Neutrophil (primary cell): ENCODE results near the gene KRTAP5-8.

ENCODE experiments used
- H3K27ac ChIP-seq: fragments of 200-600 bp; sonication (generic); 2 replicates; pipeline ENCODE4 v1.5.1; 2016; ENCODE audit warnings: mild to moderate bottlenecking, moderate library complexity
- H3K27me3 ChIP-seq: fragments of 200-600 bp; sonication (generic); 2 replicates; pipeline ENCODE4 v1.6.0; 2016; ENCODE audit warnings: mild to moderate bottlenecking
- H3K36me3 ChIP-seq: fragments of 200-600 bp; sonication (generic); 2 replicates; pipeline ENCODE4 v1.5.1; 2017
- H3K4me1 ChIP-seq, 2 experiments: fragments of 200-600 bp in 1 of 2; sonication (generic) in 1 of 2; 1 replicate in 1 of 2; 2 replicates in 1 of 2; pipeline versions ENCODE4 v1.5.1 to v1.6.1; 2013 to 2016; ENCODE audit warnings: low read depth in 1 of 2, low read length in 1 of 2, mild to moderate bottlenecking in 1 of 2, moderate library complexity in 1 of 2; ENCODE audit not compliant: control insufficient read depth in 1 of 2, insufficient read depth in 1 of 2
- H3K4me3 ChIP-seq, 2 experiments: fragments of 200-600 bp in 1 of 2; sonication (generic) in 1 of 2; 1 replicate in 1 of 2; 2 replicates in 1 of 2; pipeline ENCODE4 v1.5.1; 2013 to 2016; ENCODE audit warnings: low read depth in 1 of 2, low read length in 1 of 2, mild to moderate bottlenecking in 1 of 2, moderate library complexity in 1 of 2
- H3K9me3 ChIP-seq: fragments of 200-600 bp; sonication (generic); 2 replicates; pipeline ENCODE4 v1.5.1; 2016
- TF ChIP-seq, protein P1 (sequence below): fragments of 200-600 bp; sonication (generic); IDR thresholded peaks from 2 replicates; pipeline ENCODE4 v1.5.1; 2016; ENCODE audit warnings: antibody characterized with exemption

KRTAP5-8 gene

DNA sequence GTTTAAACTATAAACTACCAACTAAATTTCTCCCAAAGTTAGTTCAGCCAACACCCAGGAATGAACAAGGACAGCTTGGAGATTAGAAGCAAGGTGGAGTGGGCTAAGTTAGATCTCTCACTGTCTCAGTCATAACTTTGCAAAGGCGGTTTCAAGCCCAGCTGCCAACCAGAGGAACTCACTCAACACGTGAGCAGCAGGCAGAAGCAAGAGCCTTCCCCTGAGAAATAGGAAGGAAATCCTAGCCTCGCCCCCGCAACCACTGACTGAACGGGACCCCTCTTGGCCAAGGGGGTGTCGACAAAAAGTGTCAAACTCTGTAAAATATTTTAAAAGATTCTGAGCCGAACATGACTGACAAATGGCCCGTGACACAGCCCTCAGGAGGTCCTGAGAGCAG, 6.0 kb downstream of the KRTAP5-8 start:
- no peaks in the 10 kb centered on the region for H3K4me1 ChIP-seq
- H3K27ac ChIP-seq: no peak overlapping the region
- H3K9me3 ChIP-seq: no peaks in the 10 kb centered on the region
- no peaks in the 10 kb centered on the region for H3K27me3 ChIP-seq
- no peaks in the 10 kb centered on the region for H3K36me3 ChIP-seq
- H3K4me3 ChIP-seq: no peak overlapping the region
- TF ChIP-seq, protein P1, sequence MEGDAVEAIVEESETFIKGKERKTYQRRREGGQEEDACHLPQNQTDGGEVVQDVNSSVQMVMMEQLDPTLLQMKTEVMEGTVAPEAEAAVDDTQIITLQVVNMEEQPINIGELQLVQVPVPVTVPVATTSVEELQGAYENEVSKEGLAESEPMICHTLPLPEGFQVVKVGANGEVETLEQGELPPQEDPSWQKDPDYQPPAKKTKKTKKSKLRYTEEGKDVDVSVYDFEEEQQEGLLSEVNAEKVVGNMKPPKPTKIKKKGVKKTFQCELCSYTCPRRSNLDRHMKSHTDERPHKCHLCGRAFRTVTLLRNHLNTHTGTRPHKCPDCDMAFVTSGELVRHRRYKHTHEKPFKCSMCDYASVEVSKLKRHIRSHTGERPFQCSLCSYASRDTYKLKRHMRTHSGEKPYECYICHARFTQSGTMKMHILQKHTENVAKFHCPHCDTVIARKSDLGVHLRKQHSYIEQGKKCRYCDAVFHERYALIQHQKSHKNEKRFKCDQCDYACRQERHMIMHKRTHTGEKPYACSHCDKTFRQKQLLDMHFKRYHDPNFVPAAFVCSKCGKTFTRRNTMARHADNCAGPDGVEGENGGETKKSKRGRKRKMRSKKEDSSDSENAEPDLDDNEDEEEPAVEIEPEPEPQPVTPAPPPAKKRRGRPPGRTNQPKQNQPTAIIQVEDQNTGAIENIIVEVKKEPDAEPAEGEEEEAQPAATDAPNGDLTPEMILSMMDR: no peak

DNA sequence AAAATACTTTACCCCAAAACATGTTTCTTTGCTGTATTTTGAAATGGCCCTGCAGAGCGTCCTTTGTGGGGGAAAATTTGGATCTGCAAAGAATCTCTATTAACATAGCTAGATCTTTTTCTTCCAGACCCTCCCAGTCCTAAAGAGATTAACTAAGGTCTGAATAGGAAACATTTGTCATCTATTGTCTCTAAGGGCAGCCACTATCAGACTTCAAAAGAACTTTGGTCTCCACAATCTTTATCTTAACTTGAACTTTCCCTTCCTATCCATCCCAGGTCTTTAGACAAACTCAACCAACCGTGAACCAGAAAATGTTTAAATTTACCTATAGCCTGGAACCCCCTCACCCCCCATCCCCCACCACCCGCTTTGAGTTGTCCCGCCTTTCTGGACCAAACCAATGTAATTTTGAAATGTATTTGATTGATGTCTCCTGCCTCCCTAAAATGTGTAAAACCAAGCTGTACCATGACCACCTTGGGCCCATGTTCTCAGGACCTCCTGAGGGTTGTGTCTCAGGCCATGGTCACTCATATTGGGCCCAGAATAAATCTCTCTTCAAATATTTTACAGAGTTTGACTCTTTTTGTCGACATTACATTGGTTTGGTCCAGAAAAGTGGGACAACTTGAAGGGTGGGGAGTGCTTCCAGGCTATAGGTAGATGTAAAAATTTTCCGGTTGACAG, 6.8 kb downstream of the KRTAP5-8 start:
- H3K27ac ChIP-seq: no peak overlapping the region
- H3K36me3 ChIP-seq: no peaks in the 10 kb centered on the region
- TF ChIP-seq, protein P1: no peak
- H3K27me3 ChIP-seq: no peaks in the 10 kb centered on the region
- H3K4me3 ChIP-seq: no peak overlapping the region
- H3K9me3 ChIP-seq: no peaks in the 10 kb centered on the region
- H3K4me1 ChIP-seq: no peaks in the 10 kb centered on the region

DNA sequence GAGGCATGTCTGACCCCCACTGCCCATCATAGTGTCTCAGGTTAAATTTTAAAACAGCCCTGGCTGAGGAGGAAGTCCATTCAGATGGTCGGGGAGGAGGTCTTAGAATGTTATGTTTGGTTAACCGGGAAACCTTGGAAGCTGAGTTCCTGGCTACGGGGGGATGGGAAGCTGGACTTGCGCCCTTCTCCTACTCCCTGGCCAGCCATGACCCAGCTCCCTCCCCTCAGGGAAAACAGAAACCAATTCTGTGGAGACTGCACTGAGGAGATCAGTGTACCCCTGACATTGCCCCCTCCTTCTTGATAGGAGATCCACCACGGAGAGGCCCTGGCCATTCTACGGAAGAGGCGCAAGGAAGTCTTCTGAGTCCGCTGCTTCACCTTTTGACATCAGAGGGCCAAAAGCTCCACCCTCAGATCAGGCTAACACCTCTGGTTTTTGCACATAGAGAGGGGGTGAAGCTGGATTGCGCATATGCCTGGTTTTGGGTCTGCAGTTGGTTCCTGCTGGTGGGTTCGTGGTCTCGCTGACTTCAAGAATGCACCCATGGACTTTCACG, 7.7 kb downstream of the KRTAP5-8 start:
- H3K27ac ChIP-seq: no peak overlapping the region
- no peaks in the 10 kb centered on the region for H3K9me3 ChIP-seq
- no peak overlapping the region for H3K4me3 ChIP-seq
- H3K4me1 ChIP-seq: no peaks in the 10 kb centered on the region
- H3K27me3 ChIP-seq: no peaks in the 10 kb centered on the region
- TF ChIP-seq, protein P1: no peak
- H3K36me3 ChIP-seq: no peaks in the 10 kb centered on the region

DNA sequence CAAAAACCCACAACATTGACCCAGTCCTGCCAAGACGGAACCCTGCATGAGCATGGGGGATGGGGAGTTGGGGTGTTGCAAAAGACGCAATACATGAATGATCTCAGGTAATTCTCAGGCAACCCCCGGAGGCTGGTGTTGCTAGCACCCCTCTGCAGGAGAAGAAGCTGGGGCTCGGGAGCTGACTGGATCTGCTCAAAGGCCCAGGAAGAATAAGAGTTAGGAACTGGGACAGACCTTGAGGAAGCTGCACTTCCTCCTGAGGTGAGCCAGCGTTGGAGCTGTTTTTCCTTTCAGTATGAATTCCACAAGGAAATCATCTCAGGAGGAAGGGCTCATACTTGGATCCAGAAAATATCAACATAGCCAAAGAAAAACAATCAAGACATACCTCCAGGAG, 10.3 kb downstream of the KRTAP5-8 start, which contains the start of gene KRTAP5-9:
Gene KRTAP5-9 (plus strand): TSS at position 301 of the 400 bp plus-strand sequence. CDS start 238 bp downstream, outside the sequence.
- no peaks in the 10 kb centered on the region for H3K4me1 ChIP-seq
- no peak within 1 kb of the TSS for H3K27ac ChIP-seq
- TF ChIP-seq, protein P1: no peak
- H3K4me3 ChIP-seq: no peak within 1 kb of the TSS
- H3K36me3 ChIP-seq: no peaks in the 10 kb centered on the region
- H3K27me3 ChIP-seq: no peaks in the 10 kb centered on the region
- no peaks in the 10 kb centered on the region for H3K9me3 ChIP-seq

DNA sequence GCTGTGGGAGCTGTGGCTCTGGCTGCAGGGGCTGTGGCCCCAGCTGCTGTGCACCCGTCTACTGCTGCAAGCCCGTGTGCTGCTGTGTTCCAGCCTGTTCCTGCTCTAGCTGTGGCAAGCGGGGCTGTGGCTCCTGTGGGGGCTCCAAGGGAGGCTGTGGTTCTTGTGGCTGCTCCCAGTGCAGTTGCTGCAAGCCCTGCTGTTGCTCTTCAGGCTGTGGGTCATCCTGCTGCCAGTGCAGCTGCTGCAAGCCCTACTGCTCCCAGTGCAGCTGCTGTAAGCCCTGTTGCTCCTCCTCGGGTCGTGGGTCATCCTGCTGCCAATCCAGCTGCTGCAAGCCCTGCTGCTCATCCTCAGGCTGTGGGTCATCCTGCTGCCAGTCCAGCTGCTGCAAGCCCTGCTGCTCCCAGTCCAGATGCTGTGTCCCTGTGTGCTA, 10.9 kb downstream of the KRTAP5-8 start:
- TF ChIP-seq, protein P1: no peak
- no peaks in the 10 kb centered on the region for H3K27me3 ChIP-seq
- H3K9me3 ChIP-seq: no peaks in the 10 kb centered on the region
- H3K4me3 ChIP-seq: no peak overlapping the region
- H3K36me3 ChIP-seq: no peaks in the 10 kb centered on the region
- H3K27ac ChIP-seq: no peak overlapping the region
- H3K4me1 ChIP-seq: no peaks in the 10 kb centered on the region
